ENCODE data around the gene LCN6.
A peak's percentile ranks its signal among the peaks of the same experiment; 100 is the strongest.

The LCN6 gene

DNA sequence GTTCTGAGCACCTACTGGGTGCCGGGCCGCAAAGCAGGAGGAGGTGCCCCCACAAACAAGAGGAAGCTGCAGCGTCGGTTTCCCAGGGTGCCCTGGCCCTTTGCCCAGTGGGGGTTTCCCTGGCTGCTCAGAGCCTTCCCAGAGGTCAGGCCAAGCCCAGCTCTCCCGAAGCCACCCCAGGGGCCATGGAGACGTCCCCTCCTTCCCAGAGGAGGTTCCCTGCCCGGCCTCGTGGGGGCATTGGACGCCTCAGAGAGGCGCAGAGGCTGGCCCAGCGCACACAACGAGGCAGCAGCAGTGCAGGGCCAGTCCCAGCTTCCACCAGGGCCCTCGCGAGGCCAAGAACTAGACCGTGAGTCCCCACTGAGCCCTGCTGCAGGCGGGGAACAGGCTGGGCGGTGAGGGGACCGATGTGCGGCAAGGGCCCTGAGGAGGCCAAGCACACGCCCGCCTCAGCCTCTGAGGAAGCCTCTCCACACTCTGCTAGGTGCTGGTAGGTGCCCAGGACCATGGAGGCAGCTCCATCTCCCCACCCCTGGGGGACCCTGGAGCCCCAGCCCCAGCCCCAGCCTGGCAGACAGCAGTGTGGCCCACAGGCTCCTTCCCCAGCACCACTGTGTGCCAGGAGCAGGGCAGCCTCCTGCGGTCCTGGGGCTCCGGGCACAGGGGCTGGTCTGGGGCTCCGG lies 29.0 kb downstream of the LCN6 start:
- H3K36me3 Mint-ChIP-seq (ENCODE audit: low read depth), result peaks cover 12% of the 10 kb centered on the region
- H3K27me3 Mint-ChIP-seq (ENCODE audit: low read depth), result no peaks in the 10 kb centered on the region
- no peak overlapping the region for H3K4me3 Mint-ChIP-seq
- TF ChIP-seq, protein P1, sequence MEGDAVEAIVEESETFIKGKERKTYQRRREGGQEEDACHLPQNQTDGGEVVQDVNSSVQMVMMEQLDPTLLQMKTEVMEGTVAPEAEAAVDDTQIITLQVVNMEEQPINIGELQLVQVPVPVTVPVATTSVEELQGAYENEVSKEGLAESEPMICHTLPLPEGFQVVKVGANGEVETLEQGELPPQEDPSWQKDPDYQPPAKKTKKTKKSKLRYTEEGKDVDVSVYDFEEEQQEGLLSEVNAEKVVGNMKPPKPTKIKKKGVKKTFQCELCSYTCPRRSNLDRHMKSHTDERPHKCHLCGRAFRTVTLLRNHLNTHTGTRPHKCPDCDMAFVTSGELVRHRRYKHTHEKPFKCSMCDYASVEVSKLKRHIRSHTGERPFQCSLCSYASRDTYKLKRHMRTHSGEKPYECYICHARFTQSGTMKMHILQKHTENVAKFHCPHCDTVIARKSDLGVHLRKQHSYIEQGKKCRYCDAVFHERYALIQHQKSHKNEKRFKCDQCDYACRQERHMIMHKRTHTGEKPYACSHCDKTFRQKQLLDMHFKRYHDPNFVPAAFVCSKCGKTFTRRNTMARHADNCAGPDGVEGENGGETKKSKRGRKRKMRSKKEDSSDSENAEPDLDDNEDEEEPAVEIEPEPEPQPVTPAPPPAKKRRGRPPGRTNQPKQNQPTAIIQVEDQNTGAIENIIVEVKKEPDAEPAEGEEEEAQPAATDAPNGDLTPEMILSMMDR (IDR thresholded peaks at IDR 0.05; ENCODE audit: unreplicated experiment in 3 of 3), result no peak
- no peaks in the 10 kb centered on the region for H3K9me3 Mint-ChIP-seq
- H3K27ac Mint-ChIP-seq, result no peak overlapping the region
- H3K4me1 Mint-ChIP-seq, result peaks cover 12% of the 10 kb centered on the region

DNA sequence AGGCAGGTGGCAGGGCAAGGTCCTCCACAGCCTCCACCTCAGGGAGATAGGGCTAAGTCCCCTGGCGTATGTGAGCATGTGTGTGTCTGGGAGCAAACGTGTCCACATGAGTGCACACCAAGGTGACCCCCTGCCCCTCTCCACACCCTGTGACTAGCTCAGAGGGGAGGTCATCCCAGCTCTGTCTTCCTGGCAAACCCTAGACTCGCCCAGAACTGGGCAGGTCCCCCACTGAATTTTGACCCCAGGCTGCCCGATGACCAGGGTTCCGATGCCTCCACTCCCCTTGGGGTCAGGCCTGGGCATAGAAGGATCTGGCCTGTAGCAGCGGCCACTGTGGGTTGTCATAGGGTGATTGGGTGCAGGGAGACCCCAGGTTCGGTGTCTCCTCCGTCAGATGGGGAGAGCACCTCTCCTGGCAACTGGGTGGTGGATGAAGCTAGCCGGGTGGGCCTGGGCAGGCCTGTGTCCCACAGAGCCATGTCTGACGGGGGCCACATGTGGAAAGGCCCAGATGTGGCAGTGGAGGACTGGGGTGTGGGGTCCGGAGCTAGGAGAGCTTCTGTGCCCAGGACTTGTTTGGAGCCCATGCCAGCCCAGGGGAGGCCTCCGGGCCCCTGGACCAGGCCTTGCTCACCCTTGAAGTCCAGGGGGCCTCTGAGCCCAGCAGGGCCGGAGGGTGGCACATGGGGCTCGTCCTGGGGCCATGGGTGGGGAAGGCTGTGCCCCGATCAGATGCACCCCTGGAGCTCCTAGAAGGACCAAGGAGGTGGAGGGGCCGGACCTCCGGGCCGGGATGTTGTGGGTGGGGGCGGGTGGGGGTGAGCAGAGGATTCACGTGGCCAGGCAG lies 29.8 kb downstream of the LCN6 start:
- no peak overlapping the region for H3K27ac Mint-ChIP-seq
- peaks cover 4% of the 10 kb centered on the region for H3K36me3 Mint-ChIP-seq (ENCODE audit: low read depth)
- H3K4me1 Mint-ChIP-seq, result peaks cover 12% of the 10 kb centered on the region
- TF ChIP-seq, protein P1 (IDR thresholded peaks at IDR 0.05; ENCODE audit: unreplicated experiment in 3 of 3), result no peak
- no peaks in the 10 kb centered on the region for H3K27me3 Mint-ChIP-seq (ENCODE audit: low read depth)
- no peak overlapping the region for H3K4me3 Mint-ChIP-seq
- H3K9me3 Mint-ChIP-seq, result no peaks in the 10 kb centered on the region

DNA sequence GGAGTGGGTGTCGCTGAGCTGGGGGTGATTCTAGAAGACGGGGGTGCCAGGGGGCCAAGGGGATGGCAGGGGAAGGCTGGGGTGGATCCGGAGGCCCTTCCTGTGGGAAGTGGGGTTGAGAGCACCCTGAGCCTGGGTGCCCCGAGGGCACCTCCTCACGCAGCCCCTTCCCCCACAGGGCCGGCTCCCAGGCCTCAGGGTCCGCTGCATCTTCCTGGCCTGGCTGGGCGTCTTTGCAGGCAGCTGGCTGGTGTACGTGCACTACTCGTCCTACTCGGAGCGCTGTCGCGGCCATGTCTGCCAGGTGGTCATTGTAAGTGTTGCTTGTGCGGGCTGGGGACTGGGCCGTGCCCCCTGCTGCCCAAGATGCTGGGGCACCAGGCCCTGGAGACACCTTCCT lies 30.9 kb downstream of the LCN6 start:
- Mint-ChIP-seq H3K27me3 (ENCODE audit: low read depth) (no peaks in the 10 kb centered on the region), H3K36me3 (ENCODE audit: low read depth) (peaks cover 3% of the 10 kb centered on the region), H3K4me1 (peaks cover 12% of the 10 kb centered on the region), H3K27ac (no peak overlapping the region), H3K9me3 (no peaks in the 10 kb centered on the region), H3K4me3 (no peak overlapping the region)
- TF ChIP-seq, protein P1 (IDR thresholded peaks at IDR 0.05; ENCODE audit: unreplicated experiment in 3 of 3), result no peak

DNA sequence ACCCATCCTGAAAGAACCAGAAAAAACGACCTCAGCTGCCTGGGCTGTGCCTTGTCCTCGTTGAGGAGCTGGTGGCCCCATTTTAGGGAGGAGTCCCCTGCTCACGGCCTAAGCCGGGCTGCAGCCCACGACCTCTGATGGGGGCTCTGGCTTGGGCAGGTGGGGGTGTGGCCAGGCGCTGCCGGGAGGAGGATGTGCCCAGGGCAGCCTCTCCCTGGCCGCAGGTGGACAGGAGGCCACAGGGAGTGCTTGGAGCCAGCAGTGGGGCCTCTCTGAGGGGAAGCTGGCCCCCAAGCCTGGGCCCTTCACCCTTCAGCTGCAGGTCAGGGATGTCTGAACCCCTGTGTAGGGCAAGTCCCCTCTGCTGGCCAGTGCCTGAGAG lies 33.4 kb downstream of the LCN6 start:
- TF ChIP-seq, protein P1 (IDR thresholded peaks at IDR 0.05; ENCODE audit: unreplicated experiment in 3 of 3), result no peak
- Mint-ChIP-seq H3K36me3 (ENCODE audit: low read depth) (no peaks in the 10 kb centered on the region), H3K4me3 (peak overlapping the region in 1 of 3 experiments; percentile 81), H3K4me1 (peaks cover 7% of the 10 kb centered on the region), H3K27me3 (ENCODE audit: low read depth) (no peaks in the 10 kb centered on the region), H3K27ac (no peak overlapping the region), H3K9me3 (no peaks in the 10 kb centered on the region)

DNA sequence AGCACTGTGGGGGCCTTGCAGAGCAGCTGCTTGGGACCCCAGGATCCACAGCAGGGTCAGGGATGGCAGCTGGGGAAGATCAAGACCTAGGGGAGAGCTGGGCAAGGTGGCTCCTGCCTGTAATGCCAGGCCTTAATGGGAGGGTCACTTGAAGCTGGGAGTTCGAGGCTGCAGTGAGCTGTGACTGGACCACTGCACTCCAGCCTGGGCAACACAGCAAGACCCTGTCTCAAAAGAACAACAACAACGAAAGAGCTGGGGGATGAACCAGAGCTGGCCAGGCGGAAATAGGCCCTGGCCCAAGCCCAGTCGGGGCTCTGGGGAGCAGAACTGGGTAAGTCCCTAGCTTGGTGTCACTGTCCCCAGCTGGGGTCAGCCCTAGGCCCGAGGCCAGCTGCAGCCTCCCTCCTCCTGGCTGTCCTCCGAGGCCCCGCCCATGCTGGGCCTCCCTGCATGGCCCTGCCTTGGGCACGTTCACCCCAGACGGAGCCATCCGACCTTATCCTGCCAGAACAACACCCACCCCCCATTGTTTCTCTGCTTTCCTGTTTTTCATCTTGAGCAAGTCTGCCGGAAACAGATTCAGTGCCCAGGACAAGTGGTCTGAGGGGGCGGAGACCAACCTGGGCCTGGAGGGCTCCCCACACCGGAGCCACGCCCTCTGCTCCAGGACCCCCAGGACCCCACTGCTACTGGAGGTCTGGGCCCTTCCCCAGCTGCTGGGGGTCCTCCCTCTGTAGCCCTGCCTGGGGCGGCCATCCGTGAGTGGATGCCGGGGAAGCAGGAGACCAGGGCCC lies 34.0 kb downstream of the LCN6 start:
- no peak overlapping the region for H3K27ac Mint-ChIP-seq
- peaks cover 7% of the 10 kb centered on the region for H3K4me1 Mint-ChIP-seq
- no peaks in the 10 kb centered on the region for H3K27me3 Mint-ChIP-seq (ENCODE audit: low read depth)
- TF ChIP-seq, protein P1 (IDR thresholded peaks at IDR 0.05; ENCODE audit: unreplicated experiment in 3 of 3), result no peak
- no peaks in the 10 kb centered on the region for H3K9me3 Mint-ChIP-seq
- H3K36me3 Mint-ChIP-seq (ENCODE audit: low read depth), result no peaks in the 10 kb centered on the region
- H3K4me3 Mint-ChIP-seq, result peak overlapping the region; percentile 79 to 81 (median 79)
